ENCODE data around the gene GPRC5D.

GRCh38 chr12:12982331-12982730 is 30.4 kb upstream of the GPRC5D start:
- TF ChIP-seq CTCF (IDR thresholded peaks at IDR 0.05): no peak
- TF ChIP-seq POLR2A (IDR thresholded peaks at IDR 0.05): no peak

Data from testis (tissue), 2 donors.